ENCODE data around the gene HOXC11.

The HOXC11 gene

DNA sequence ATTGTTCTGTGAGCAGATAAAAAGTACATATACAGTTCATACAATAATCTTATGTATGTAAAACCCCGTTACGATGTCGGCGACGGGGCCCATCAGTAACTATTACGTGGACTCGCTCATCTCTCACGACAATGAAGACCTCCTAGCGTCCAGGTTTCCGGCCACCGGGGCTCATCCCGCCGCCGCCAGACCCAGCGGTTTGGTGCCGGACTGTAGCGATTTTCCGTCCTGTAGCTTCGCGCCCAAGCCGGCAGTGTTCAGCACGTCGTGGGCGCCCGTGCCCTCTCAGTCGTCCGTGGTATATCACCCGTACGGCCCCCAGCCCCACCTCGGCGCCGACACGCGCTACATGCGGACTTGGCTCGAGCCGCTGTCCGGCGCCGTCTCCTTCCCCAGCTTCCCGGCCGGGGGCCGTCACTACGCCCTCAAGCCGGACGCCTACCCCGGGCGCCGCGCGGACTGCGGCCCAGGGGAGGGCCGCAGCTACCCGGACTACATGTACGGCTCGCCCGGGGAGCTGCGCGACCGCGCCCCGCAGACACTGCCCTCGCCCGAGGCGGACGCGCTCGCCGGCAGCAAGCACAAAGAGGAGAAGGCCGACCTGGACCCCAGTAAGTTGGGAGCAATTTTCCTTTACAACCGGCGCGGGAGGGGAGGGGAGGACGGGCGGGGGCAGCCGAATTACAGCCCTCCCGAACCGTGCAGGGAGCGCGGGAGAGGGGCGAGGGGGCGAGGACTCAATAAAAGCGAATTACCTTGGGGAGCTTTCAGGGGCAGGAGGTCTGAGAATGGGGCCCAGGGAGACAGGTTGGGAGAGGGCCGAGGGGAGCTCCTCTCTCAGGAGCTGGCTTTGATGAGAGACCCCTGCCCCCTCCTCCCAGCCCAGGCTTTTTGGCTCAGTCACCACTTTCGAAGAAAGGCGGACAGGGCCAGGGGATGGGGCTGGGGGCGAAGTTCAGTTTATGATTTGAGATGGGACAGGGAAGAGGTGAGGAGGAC lies 27.5 kb downstream of the HOXC11 start, which contains the start of gene HOXC9:
TSS of gene HOXC9 (plus strand) at position 46 of the 999 bp plus-strand sequence. CDS start at position 74, 28 bp downstream.
- Histone ChIP-seq H3K27ac (replicated peaks) (no peak within 1 kb of the TSS), H3K27me3 (ENCODE audit: insufficient read depth, poor library complexity, severe bottlenecking) (peaks cover 92% of the 10 kb centered on the region), H3K4me3 (replicated peaks; ENCODE audit: insufficient read depth, low read length) (peak within 1 kb of the TSS; percentile 23)
- no peak for TF ChIP-seq POLR2AphosphoS5 (IDR thresholded peaks at IDR 0.05; ENCODE audit: low read depth)
- TF ChIP-seq GABPA (IDR thresholded peaks at IDR 0.05; ENCODE audit: low read depth) = no peak
- no peak for TF ChIP-seq CTCF (IDR thresholded peaks at IDR 0.05; ENCODE audit: insufficient read depth, low read length)
- TF ChIP-seq, protein P1, sequence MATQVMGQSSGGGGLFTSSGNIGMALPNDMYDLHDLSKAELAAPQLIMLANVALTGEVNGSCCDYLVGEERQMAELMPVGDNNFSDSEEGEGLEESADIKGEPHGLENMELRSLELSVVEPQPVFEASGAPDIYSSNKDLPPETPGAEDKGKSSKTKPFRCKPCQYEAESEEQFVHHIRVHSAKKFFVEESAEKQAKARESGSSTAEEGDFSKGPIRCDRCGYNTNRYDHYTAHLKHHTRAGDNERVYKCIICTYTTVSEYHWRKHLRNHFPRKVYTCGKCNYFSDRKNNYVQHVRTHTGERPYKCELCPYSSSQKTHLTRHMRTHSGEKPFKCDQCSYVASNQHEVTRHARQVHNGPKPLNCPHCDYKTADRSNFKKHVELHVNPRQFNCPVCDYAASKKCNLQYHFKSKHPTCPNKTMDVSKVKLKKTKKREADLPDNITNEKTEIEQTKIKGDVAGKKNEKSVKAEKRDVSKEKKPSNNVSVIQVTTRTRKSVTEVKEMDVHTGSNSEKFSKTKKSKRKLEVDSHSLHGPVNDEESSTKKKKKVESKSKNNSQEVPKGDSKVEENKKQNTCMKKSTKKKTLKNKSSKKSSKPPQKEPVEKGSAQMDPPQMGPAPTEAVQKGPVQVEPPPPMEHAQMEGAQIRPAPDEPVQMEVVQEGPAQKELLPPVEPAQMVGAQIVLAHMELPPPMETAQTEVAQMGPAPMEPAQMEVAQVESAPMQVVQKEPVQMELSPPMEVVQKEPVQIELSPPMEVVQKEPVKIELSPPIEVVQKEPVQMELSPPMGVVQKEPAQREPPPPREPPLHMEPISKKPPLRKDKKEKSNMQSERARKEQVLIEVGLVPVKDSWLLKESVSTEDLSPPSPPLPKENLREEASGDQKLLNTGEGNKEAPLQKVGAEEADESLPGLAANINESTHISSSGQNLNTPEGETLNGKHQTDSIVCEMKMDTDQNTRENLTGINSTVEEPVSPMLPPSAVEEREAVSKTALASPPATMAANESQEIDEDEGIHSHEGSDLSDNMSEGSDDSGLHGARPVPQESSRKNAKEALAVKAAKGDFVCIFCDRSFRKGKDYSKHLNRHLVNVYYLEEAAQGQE (IDR thresholded peaks at IDR 0.05; ENCODE audit: insufficient replicate concordance, low read depth) = no peak
- TF ChIP-seq SPI1 (IDR thresholded peaks at IDR 0.05; ENCODE audit: borderline replicate concordance, low read depth) = no peak
- no peak for DNase-seq (ENCODE audit: low read depth in 1 of 2, low spot score in 1 of 2)

DNA sequence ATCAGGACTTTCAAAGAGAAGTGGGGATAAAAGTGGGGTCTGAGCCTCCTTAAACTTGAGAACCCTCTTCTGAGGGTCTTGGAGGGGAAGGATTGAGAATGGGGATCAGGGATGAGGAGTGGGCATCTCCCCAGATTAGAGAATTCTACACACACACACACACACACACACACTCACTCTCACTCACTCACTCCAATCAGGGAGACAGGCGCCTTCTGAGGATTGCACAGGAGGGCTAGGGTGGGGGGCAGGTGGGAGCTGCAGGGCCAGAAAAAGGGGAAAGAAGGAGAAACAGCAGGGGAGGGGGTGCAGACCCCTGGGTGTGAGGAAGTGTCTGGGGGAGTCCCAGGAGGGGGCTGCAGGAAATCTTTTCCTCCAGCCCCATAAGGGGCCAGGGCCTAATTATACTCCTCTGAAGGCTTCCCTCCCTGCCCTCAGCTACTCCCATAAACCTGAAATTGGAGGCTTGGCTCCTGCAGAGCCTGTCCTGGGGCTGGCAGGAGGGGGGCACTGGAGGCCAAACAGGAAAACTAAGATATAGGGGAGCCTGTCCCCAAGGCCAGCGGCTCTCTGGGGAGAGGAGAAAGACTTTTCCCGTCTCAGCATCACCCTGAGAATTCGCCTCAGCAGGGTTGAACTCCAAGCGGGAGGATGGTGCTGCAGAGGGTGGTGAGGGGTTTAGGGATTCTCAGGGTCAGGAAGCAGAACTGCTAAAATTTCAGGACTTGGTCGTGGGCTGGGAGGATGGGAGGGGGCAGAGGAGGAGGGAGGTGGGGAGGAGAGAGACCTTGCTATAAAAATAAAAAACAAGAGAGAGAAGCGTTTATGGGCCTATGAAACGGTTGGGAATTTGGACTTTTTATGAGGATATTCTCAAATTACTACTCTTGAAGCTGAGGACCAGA lies 28.6 kb downstream of the HOXC11 start:
- peaks cover 91% of the 10 kb centered on the region for H3K27me3 ChIP-seq (ENCODE audit: insufficient read depth, poor library complexity, severe bottlenecking)
- no peak overlapping the region for H3K27ac ChIP-seq (replicated peaks)
- H3K4me3 ChIP-seq (replicated peaks; ENCODE audit: insufficient read depth, low read length) = no peak overlapping the region
- no peak for DNase-seq (ENCODE audit: low read depth in 1 of 2, low spot score in 1 of 2)
- TF ChIP-seq, protein P1 (IDR thresholded peaks at IDR 0.05; ENCODE audit: insufficient replicate concordance, low read depth) = no peak
- no peak for TF ChIP-seq CTCF (IDR thresholded peaks at IDR 0.05; ENCODE audit: insufficient read depth, low read length)
- TF ChIP-seq GABPA (IDR thresholded peaks at IDR 0.05; ENCODE audit: low read depth) = no peak
- no peak for TF ChIP-seq SPI1 (IDR thresholded peaks at IDR 0.05; ENCODE audit: borderline replicate concordance, low read depth)
- no peak for TF ChIP-seq POLR2AphosphoS5 (IDR thresholded peaks at IDR 0.05; ENCODE audit: low read depth)

DNA sequence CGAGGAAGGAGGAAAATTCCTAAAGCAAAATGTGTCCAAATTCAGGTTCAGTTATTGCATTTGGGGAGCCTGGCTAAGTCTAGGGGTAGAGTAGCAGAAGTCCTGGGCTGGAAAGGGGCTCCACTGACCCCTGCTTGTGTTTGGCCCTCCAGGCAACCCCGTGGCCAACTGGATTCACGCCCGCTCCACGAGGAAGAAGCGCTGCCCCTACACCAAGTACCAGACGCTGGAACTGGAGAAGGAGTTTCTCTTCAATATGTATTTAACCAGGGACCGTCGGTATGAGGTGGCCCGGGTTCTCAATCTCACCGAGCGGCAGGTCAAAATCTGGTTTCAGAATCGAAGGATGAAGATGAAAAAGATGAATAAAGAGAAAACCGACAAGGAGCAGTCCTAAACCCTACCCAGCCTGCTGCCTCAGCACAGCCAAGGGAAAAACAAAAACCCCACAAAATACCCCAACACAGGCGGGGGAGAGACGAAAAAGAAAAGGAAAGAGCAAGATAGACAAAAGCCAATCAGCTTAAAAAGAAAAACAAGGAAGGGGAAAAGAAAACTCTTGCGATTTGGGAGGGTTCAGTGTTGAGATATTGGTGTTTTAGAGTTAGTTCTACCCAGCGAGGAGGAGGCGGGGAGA lies 29.5 kb downstream of the HOXC11 start:
- Histone ChIP-seq H3K27me3 (ENCODE audit: insufficient read depth, poor library complexity, severe bottlenecking) (peaks cover 91% of the 10 kb centered on the region), H3K27ac (replicated peaks) (no peak overlapping the region), H3K4me3 (replicated peaks; ENCODE audit: insufficient read depth, low read length) (no peak overlapping the region)
- DNase-seq (ENCODE audit: low read depth in 1 of 2, low spot score in 1 of 2) = no peak
- TF ChIP-seq GABPA (IDR thresholded peaks at IDR 0.05; ENCODE audit: low read depth) (no peak), POLR2AphosphoS5 (IDR thresholded peaks at IDR 0.05; ENCODE audit: low read depth) (no peak), SPI1 (IDR thresholded peaks at IDR 0.05; ENCODE audit: borderline replicate concordance, low read depth) (no peak), CTCF (IDR thresholded peaks at IDR 0.05; ENCODE audit: insufficient read depth, low read length) (no peak)
- TF ChIP-seq, protein P1 (IDR thresholded peaks at IDR 0.05; ENCODE audit: insufficient replicate concordance, low read depth) = no peak
